ENCODE data around the gene ITGB6.

- TF ChIP-seq CTCF (IDR thresholded peaks at IDR 0.05; ENCODE audit: extremely low read depth in 1 of 2, insufficient read depth in 1 of 2, low read depth in 1 of 2, low read length in 2 of 2): no peak
- TF ChIP-seq EZH2 (IDR thresholded peaks at IDR 0.05; ENCODE audit: borderline replicate concordance, low read depth, low read length, severe bottlenecking): no peak
- no peak for TF ChIP-seq POLR2A (IDR thresholded peaks at IDR 0.05; ENCODE audit: low read depth, low read length)
- no peak for TF ChIP-seq POLR2AphosphoS5 (IDR thresholded peaks at IDR 0.05; ENCODE audit: insufficient read depth, low read depth, low read length)
These were observed 73.3 kb downstream of the ITGB6 start for GRCh38 chr2:160126756-160127155.
